Superior temporal gyrus (tissue), 1 donor: Measurements from ENCODE around the gene TMED10.
A peak's percentile ranks its signal among the peaks of the same experiment; 100 is the strongest.

Experiments used
- DNase-seq: peaks from one replicate; pipeline ENCODE4 v3.0.0-alpha.2; 2016; ENCODE audit errors: extremely low spot score

TMED10 gene

DNA sequence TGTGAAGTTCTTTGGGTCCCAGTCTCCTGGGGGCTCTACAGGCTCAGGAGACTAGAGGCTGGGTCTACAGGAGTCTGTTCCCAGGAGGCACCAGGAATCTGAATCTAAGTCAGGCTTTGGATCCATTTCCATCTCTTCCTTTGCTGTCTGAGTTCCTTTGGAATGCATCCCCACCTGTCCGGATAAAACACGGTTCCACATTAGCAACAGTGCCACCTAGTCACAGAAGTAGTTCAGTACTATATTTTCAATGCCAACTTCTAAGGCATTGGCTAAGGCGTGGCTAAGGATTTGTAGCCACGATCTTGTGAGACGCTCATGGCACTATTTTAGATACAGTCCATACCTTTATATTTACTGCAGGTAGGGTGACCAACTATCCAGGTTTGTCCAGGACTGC, 91.9 kb downstream of the TMED10 start:
- DNase-seq: no peak

DNA sequence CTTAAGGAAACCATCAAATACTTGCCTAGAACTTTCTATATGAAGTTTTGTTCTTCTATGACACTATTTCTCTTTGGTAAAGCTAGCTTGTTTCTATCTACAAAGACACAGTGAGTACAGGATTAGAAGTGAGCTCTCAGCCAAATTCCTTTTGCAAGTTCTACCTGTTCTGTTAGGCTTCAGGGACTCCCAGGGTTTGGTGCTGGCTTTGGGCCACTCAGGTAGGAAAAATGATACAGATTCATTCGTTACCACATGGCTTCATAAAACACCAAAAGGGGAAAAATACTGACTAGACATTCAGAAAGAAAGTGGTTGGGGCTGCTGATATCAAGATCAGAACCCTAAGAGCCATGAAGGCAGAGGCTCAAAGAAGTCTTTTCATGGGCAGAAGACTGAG, 93.1 kb downstream of the TMED10 start:
- no peak for DNase-seq

DNA sequence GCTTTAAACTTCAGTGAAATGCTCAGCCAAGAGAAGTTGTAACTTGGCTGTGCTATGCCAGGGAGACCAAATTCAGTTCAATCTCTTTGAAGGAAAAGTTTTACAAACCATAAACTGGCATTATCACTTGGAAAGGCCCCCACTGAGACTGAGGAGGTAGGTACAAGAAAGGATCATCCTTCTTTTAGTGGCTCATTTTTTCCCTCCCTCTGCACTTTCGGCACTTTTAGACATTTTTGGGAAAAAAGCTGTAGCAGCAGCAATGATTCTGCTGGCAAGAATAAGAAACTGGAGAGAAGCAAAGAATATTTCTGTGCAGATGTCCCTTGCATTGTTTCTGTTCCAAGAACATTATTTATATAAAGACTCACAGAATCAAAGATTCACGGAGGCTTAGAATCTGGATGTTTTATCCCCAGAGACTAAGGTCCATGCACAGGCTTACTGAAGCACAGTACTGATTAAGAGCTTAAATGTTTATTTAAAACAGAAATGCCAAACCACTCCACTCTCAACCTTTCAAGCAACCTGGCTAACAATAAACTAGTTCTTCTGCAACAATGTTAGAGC, 94.7 kb downstream of the TMED10 start:
- peak; percentile 53 for DNase-seq
